HepG2 (cell line): ENCODE data around the gene SNRNP27. TPM values are rescaled to one million over a fixed set of nuclear protein-coding genes. Genes with fewer than 3 reads are reported as not detected.

Source experiments
- ADNP ChIP-seq: sonication (generic); formaldehyde crosslinking; IDR thresholded peaks from 2 replicates; pipeline ENCODE4 v1.4.0; 2020; ENCODE audit warnings: missing genetic modification reagents
- ARID2 ChIP-seq: sonication (generic); formaldehyde crosslinking; IDR thresholded peaks from 2 replicates; pipeline ENCODE4 v1.8.1; 2022; ENCODE audit warnings: mild to moderate bottlenecking, missing genetic modification reagents, borderline replicate concordance
- ARID3A ChIP-seq: IDR thresholded peaks from 2 replicates; pipeline ENCODE4 v1.6.1; 2012; ENCODE audit warnings: low read depth, low read length, improper control_type of control experiment
- GATAD1 ChIP-seq: IDR thresholded peaks from 2 replicates; pipeline ENCODE4 v1.6.1; 2016; ENCODE audit warnings: missing genetic modification reagents, missing compliant biosample characterization
- IRF9 ChIP-seq: sonication (generic); formaldehyde crosslinking; IDR thresholded peaks from 2 replicates; pipeline ENCODE4 v1.8.0; 2022; ENCODE audit warnings: missing genetic modification reagents, mild to moderate bottlenecking, borderline replicate concordance
- SRY ChIP-seq: sonication (generic); formaldehyde crosslinking; IDR thresholded peaks from 2 replicates; pipeline ENCODE4 v1.8.0; 2022; ENCODE audit warnings: mild to moderate bottlenecking, missing genetic modification reagents
- TFDP1 ChIP-seq: IDR thresholded peaks from 2 replicates; pipeline ENCODE4 v1.6.1; 2016; ENCODE audit warnings: missing compliant biosample characterization, missing genetic modification reagents, borderline replicate concordance
- ZHX1 ChIP-seq: sonication (generic); formaldehyde crosslinking; IDR thresholded peaks from 2 replicates; pipeline ENCODE4 v1.8.1; 2022; ENCODE audit warnings: low read depth, mild to moderate bottlenecking, missing genetic modification reagents
- ZNF383 ChIP-seq: sonication (generic); formaldehyde crosslinking; IDR thresholded peaks from 2 replicates; pipeline ENCODE4 v1.4.0; 2020; ENCODE audit warnings: missing genetic modification reagents, mild to moderate bottlenecking, borderline replicate concordance
- ZNF543 ChIP-seq: sonication (generic); formaldehyde crosslinking; IDR thresholded peaks from 2 replicates; pipeline ENCODE4 v1.4.0; 2020; ENCODE audit warnings: mild to moderate bottlenecking, missing genetic modification reagents
- ZNF678 ChIP-seq: sonication (generic); formaldehyde crosslinking; IDR thresholded peaks from 2 replicates; pipeline ENCODE4 v1.4.0; 2020; ENCODE audit warnings: mild to moderate bottlenecking, missing genetic modification reagents
- ZSCAN25 ChIP-seq: sonication (generic); formaldehyde crosslinking; IDR thresholded peaks from 2 replicates; pipeline ENCODE4 v1.8.0; 2022; ENCODE audit warnings: mild to moderate bottlenecking, missing genetic modification reagents
- polyA plus RNA-seq, 8 experiments: library from polyadenylated mRNA; depleted of rRNA in 3 of 8; stranded (reverse) in 7 of 8; unstranded in 1 of 8; fragments of >200 nt; fragmentation: Illumina TruSeq in 4 of 8; extraction: Trizol in 4 of 8; gene quantifications; 2 replicates each; pipeline versions ENCODE4 v1.2.1 to v1.2.3, GENCODE V29; 2011 to 2016; ENCODE audit warnings: low read depth in 4 of 8, missing spikeins in 1 of 8, mixed read lengths in 1 of 8; ENCODE audit not compliant: insufficient read depth in 1 of 8
- total RNA-seq, 5 experiments: library from RNA; depleted of rRNA; stranded (reverse); fragments of >200 nt; fragmentation: Illumina TruSeq; extraction: Trizol; gene quantifications; 2 replicates each; pipeline ENCODE4 v1.2.3, GENCODE V29; 2016; ENCODE audit warnings: low read depth in 1 of 5
- TF ChIP-seq, protein P1 (sequence below): sonication (generic); formaldehyde crosslinking; IDR thresholded peaks from 2 replicates; pipeline ENCODE4 v1.5.1; 2020; ENCODE audit warnings: missing genetic modification reagents, mild to moderate bottlenecking, borderline replicate concordance
- TF ChIP-seq, protein P2 (sequence below): sonication (generic); formaldehyde crosslinking; IDR thresholded peaks from 2 replicates; pipeline ENCODE4 v1.4.0; 2020; ENCODE audit warnings: missing genetic modification reagents
- TF ChIP-seq, protein P3 (sequence below): sonication (generic); formaldehyde crosslinking; IDR thresholded peaks from 2 replicates; pipeline ENCODE4 v1.4.0; 2020; ENCODE audit warnings: missing genetic modification reagents

Gene SNRNP27
- total and polyA plus RNA-seq, 2 of the 13 experiments (the other 11 are each of a cell fraction or from before 2014, with no cell fraction given), result 49.8 to 54.6 TPM

- TF ChIP-seq IRF9 (CRISPR knock-in tag) (no peak), ZSCAN25 (CRISPR knock-in tag) (0 out of 2 replicates have a peak, but pooled peaks have one; percentile 45), ARID3A (peak; percentile 89), ADNP (no peak), ARID2 (CRISPR knock-in tag) (no peak; the same call in 1 of the 2 replicates), SRY (no peak), ZNF543 (CRISPR knock-in tag) (no peak), ZNF383 (CRISPR knock-in tag) (no peak), GATAD1 (CRISPR knock-in tag) (0 out of 2 replicates have a peak, but pooled peaks have one; percentile 34), TFDP1 (CRISPR knock-in tag) (no peak), ZNF678 (CRISPR knock-in tag) (no peak), ZHX1 (no peak)
- TF ChIP-seq, protein P1, sequence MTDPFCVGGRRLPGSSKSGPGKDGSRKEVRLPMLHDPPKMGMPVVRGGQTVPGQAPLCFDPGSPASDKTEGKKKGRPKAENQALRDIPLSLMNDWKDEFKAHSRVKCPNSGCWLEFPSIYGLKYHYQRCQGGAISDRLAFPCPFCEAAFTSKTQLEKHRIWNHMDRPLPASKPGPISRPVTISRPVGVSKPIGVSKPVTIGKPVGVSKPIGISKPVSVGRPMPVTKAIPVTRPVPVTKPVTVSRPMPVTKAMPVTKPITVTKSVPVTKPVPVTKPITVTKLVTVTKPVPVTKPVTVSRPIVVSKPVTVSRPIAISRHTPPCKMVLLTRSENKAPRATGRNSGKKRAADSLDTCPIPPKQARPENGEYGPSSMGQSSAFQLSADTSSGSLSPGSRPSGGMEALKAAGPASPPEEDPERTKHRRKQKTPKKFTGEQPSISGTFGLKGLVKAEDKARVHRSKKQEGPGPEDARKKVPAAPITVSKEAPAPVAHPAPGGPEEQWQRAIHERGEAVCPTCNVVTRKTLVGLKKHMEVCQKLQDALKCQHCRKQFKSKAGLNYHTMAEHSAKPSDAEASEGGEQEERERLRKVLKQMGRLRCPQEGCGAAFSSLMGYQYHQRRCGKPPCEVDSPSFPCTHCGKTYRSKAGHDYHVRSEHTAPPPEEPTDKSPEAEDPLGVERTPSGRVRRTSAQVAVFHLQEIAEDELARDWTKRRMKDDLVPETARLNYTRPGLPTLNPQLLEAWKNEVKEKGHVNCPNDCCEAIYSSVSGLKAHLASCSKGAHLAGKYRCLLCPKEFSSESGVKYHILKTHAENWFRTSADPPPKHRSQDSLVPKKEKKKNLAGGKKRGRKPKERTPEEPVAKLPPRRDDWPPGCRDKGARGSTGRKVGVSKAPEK (CRISPR knock-in tag), result no peak
- TF ChIP-seq, protein P2, sequence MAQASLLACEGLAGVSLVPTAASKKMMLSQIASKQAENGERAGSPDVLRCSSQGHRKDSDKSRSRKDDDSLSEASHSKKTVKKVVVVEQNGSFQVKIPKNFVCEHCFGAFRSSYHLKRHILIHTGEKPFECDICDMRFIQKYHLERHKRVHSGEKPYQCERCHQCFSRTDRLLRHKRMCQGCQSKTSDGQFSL, result no peak
- TF ChIP-seq, protein P3, sequence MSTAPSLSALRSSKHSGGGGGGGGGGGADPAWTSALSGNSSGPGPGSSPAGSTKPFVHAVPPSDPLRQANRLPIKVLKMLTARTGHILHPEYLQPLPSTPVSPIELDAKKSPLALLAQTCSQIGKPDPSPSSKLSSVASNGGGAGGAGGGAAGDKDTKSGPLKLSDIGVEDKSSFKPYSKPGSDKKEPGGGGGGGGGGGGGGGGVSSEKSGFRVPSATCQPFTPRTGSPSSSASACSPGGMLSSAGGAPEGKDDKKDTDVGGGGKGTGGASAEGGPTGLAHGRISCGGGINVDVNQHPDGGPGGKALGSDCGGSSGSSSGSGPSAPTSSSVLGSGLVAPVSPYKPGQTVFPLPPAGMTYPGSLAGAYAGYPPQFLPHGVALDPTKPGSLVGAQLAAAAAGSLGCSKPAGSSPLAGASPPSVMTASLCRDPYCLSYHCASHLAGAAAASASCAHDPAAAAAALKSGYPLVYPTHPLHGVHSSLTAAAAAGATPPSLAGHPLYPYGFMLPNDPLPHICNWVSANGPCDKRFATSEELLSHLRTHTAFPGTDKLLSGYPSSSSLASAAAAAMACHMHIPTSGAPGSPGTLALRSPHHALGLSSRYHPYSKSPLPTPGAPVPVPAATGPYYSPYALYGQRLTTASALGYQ (CRISPR knock-in tag), result no peak
These were observed 33.2 kb downstream of the SNRNP27 start (continued) for GRCh38 chr2:69926849-69927515.
